CD4-positive, CD25-positive, alpha-beta regulatory T cell (primary cell): ENCODE data around the gene APOBEC3C. TPM values are rescaled to one million over a fixed set of nuclear protein-coding genes. Genes with fewer than 3 reads are reported as not detected.
"Not testable (repeated sequence)": the region's sequence is repeated elsewhere in the genome, so short reads cannot be mapped to it uniquely, and the experiment has no call there.

Experiments
- ATAC-seq, 2 donors: fragments of 150-1000 bp; cut with Tn5 transposase; one replicate each; pipeline ENCODE4 v1.10.0; 2021; ENCODE audit warnings: low read depth in 2 of 2, moderate number of reproducible peaks in 2 of 2, moderate library complexity in 1 of 2
- DNase-seq, 3 donors: peaks; one replicate each; pipeline versions ENCODE4 v3.0.0 to v3.0.0-alpha.2; 2012 to 2022; ENCODE audit warnings: mixed read lengths in 1 of 3
- H3K27ac ChIP-seq: one replicate; pipeline ENCODE4 v1.7.0; 2013; ENCODE audit warnings: mild to moderate bottlenecking, low read length; ENCODE audit not compliant: insufficient read depth, poor library complexity, severe bottlenecking
- H3K27me3 ChIP-seq: one replicate; pipeline ENCODE4 v1.7.0; 2013; ENCODE audit warnings: low read length; ENCODE audit not compliant: control insufficient read depth, insufficient read depth
- H3K36me3 ChIP-seq: one replicate; pipeline ENCODE4 v1.7.0; 2013; ENCODE audit warnings: mild to moderate bottlenecking, low read length, moderate library complexity; ENCODE audit not compliant: control insufficient read depth, insufficient read depth
- H3K4me1 ChIP-seq: 2 replicates; pipeline ENCODE4 v1.7.0; 2013; ENCODE audit warnings: mild to moderate bottlenecking, low read length; ENCODE audit not compliant: insufficient read depth, control insufficient read depth, poor library complexity, severe bottlenecking
- H3K4me3 ChIP-seq: one replicate; pipeline ENCODE4 v1.7.0; 2013; ENCODE audit warnings: low read depth, mild to moderate bottlenecking, low read length, moderate library complexity
- H3K9me3 ChIP-seq, 2 experiments: 1 replicate in 1 of 2; 2 replicates in 1 of 2; pipeline ENCODE4 v1.7.0; 2013; ENCODE audit warnings: low read length in 2 of 2, mild to moderate bottlenecking in 1 of 2, moderate library complexity in 1 of 2; ENCODE audit not compliant: control insufficient read depth in 2 of 2
- H3K27ac Mint-ChIP-seq, 3 donors: one replicate each; pipeline ENCODE4 v1.8.0; 2020 to 2022; ENCODE audit warnings: mild to moderate bottlenecking in 3 of 3, mixed read lengths in 3 of 3, moderate library complexity in 2 of 3
- H3K27me3 Mint-ChIP-seq: one replicate; pipeline ENCODE4 v1.8.0; 2022; ENCODE audit warnings: mild to moderate bottlenecking, mixed read lengths
- H3K36me3 Mint-ChIP-seq: one replicate; pipeline ENCODE4 v1.8.0; 2020; ENCODE audit warnings: mixed read lengths
- H3K4me1 Mint-ChIP-seq, 4 donors: one replicate each; pipeline ENCODE4 v1.8.0; 2020 to 2022; ENCODE audit warnings: mixed read lengths in 4 of 4, mild to moderate bottlenecking in 1 of 4
- H3K4me3 Mint-ChIP-seq, 4 donors: one replicate each; pipeline ENCODE4 v1.8.0; 2020 to 2022; ENCODE audit warnings: mild to moderate bottlenecking in 4 of 4, mixed read lengths in 4 of 4, moderate library complexity in 3 of 4
- H3K9me3 Mint-ChIP-seq, 7 donors: one replicate each; pipeline ENCODE4 v1.8.0; 2020 to 2022; ENCODE audit warnings: mixed read lengths in 7 of 7, mild to moderate bottlenecking in 3 of 7, moderate library complexity in 2 of 7
- polyA plus RNA-seq, 4 donors: library from polyadenylated mRNA; unstranded; fragments of 300-500 nt; fragmentation: Illumina TruSeq; gene quantifications; one replicate each; pipeline ENCODE4 v1.2.3, GENCODE V29; 2021
- total RNA-seq: library from RNA; stranded (reverse); gene quantifications from one replicate; pipeline ENCODE4 v1.2.3, GENCODE V29; 2022

Gene APOBEC3C
- total and polyA plus RNA-seq, 5 donors from 2014 or later = 59.0 to 146 (median 96.9) TPM

DNA sequence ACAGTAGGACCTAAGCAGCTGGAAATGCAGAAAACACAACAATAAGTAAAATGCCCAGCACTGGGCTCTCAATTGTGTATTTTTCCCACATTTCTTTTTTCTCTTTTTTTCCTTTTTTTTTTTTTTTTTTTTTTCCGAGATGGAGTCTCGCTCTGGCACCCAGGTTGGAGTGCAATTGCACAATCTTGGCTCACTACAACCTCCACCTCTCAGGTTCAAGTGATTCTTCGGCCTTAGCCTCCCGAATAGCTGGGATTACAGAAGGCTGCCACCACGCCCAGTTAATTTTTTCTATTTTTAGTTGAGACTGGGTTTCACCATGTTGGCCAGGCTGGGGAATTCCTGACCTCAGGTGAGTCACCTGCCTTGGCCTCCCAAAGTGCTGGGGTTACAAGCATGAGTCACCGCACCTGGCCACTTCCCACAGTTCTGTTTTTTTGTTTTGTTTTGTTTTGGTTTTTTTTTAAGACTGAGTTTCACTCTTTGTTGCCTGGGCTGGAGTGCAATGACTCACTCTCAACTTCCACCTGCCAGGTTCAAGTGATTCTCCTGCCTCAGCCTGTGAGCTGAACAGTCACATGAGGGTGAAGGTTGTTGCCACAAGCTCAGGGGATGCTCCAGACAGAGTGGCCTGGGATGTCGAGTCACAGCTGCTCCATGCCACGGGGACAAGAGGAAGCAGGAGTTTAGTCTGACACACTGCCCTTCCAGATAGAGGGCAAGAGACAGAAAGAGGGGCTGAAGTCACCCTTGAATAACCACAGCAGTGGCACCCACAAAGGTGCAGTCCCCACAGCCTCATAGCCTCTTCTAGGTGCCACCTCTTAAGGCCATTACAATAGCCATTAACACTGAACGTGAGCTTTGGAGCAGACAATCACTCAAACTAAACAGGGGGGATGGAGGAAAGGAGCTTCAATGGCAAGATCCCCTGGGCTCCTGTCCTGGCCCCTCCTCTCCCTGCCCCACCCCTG, 29.0 kb upstream of the APOBEC3C start:
- peak overlapping the region in 3 of 4 donors; percentile 58 to 78 (median 58) for H3K4me3 Mint-ChIP-seq
- H3K27me3 Mint-ChIP-seq, H3K36me3 Mint-ChIP-seq, H3K9me3 Mint-ChIP-seq, H3K27me3 ChIP-seq, H3K9me3 ChIP-seq, H3K4me3 ChIP-seq, H3K36me3 ChIP-seq: not testable (repeated sequence)
- H3K27ac Mint-ChIP-seq = peak overlapping the region in 2 of 3 donors; percentile 92 to 93
- DNase-seq (peak; percentile 53 to 90 (median 54)), ATAC-seq (peak; percentile 80 to 83)
- Histone ChIP-seq H3K4me1 (peaks cover 26% of the 10 kb centered on the region), H3K27ac (peak overlapping the region; percentile 74)
- H3K4me1 Mint-ChIP-seq = peaks cover 4 to 60% (median 32%) of the 10 kb centered on the region in 4 donors

GRCh38 chr22:38986629-38987028, 27.4 kb upstream of the APOBEC3C start:
- Histone ChIP-seq H3K27ac (no peak overlapping the region), H3K36me3 (no peaks in the 10 kb centered on the region), H3K9me3 (no peaks in the 10 kb centered on the region), H3K27me3 (no peaks in the 10 kb centered on the region), H3K4me3 (no peak overlapping the region), H3K4me1 (peaks cover 25% of the 10 kb centered on the region)
- Mint-ChIP-seq H3K36me3 (peaks cover 4% of the 10 kb centered on the region), H3K27ac (no peak overlapping the region), H3K4me1 (peaks cover 4 to 56% (median 28%) of the 10 kb centered on the region in 4 donors), H3K9me3 (peaks cover 0 to 8% (median 2%) of the 10 kb centered on the region in 7 donors), H3K27me3 (peaks cover 4% of the 10 kb centered on the region), H3K4me3 (no peak overlapping the region)
- no peak for DNase-seq
- ATAC-seq = no peak

DNA sequence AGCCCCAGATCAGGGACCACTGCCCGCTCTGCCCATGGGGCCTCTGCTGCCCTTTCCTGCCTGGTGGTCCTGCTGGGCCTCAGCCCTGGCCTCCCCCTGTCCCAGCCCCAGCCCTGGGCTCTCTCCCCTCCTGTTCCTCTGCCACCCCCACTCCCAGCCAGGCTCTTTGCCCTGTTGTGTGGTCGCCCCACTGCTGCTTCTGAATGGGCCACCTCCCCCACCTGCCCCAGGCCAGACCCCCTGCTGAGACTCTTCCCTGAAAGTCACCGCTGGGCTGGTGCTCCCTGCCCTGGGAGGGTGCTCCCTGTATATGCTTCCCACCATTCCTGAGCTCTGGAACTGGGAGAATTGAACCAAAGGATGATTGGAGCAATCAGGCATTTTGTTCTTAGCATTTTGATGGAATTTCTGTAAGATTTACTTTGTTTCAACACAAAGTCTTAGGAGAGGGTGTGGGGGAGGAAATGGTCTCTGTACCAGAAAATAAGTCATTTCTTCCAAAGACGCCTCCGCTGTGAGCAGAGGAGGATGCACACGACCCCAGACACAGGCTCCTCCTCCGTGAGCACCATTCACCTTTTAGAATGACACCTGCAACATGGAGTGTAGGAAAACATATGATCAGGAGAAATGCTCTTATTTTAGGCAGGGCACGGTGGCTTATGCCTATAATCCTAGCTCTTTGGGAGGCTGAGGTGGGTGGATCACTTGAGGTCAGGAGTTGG, 26.7 kb upstream of the APOBEC3C start:
- peaks cover 4% of the 10 kb centered on the region for H3K27me3 Mint-ChIP-seq
- Histone ChIP-seq H3K4me3 (no peak overlapping the region), H3K27me3 (no peaks in the 10 kb centered on the region), H3K36me3 (no peaks in the 10 kb centered on the region), H3K9me3 (no peaks in the 10 kb centered on the region), H3K27ac (no peak overlapping the region), H3K4me1 (peaks cover 18% of the 10 kb centered on the region)
- peak overlapping the region in 1 of 3 donors; percentile 42 for H3K27ac Mint-ChIP-seq
- H3K9me3 Mint-ChIP-seq = peaks cover 0 to 8% (median 2%) of the 10 kb centered on the region in 7 donors
- H3K36me3 Mint-ChIP-seq = peaks cover 4% of the 10 kb centered on the region
- peaks cover 4 to 49% (median 23%) of the 10 kb centered on the region in 4 donors for H3K4me1 Mint-ChIP-seq
- DNase-seq (peak in 1 of 3 donors; percentile 11), ATAC-seq (no peak)
- H3K4me3 Mint-ChIP-seq = peak overlapping the region in 1 of 4 donors; percentile 29

GRCh38 chr22:38989466-38989865, 24.6 kb upstream of the APOBEC3C start:
- Mint-ChIP-seq H3K4me1 (peaks cover 4 to 36% (median 19%) of the 10 kb centered on the region in 4 donors), H3K36me3 (no peaks in the 10 kb centered on the region), H3K9me3 (peaks cover 0 to 3% (median 0%) of the 10 kb centered on the region in 7 donors), H3K27me3 (no peaks in the 10 kb centered on the region), H3K4me3 (no peak overlapping the region), H3K27ac (peak overlapping the region in 2 of 3 donors; percentile 67 to 86)
- no peak for ATAC-seq
- Histone ChIP-seq H3K4me1 (peaks cover 14% of the 10 kb centered on the region), H3K9me3 (no peaks in the 10 kb centered on the region), H3K27me3 (no peaks in the 10 kb centered on the region), H3K36me3 (no peaks in the 10 kb centered on the region), H3K4me3 (no peak overlapping the region), H3K27ac (no peak overlapping the region)
- DNase-seq = peak in 1 of 3 donors; percentile 58

DNA sequence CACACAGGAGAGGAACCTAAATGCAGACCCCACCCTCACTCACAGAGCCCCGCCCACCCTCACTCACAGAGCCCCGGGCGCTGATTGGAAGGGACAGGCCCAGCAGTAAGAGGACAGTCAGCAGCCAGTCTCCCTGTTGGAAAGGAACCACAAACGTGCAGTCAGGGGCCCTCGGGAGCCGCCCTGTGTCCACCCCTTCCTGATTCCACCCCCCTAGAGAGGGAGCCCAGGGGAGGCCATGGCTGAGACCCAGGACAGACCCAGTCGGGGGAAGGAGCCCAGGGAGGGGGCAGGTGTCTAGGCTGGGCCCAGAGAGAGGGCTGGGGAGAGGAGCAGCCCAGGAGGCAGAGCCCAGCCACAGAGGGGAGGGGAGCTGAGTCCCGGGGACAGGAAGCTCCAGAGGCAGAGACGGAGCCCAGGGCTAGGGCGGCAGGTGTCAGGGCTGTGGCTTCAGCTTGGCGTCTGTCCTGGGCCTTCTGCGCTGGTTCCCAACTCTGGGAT, 21.1 kb upstream of the APOBEC3C start:
- H3K4me3 Mint-ChIP-seq, H3K36me3 Mint-ChIP-seq, H3K27ac Mint-ChIP-seq, H3K27ac ChIP-seq, ATAC-seq, H3K27me3 Mint-ChIP-seq, H3K9me3 ChIP-seq, H3K4me1 ChIP-seq, H3K36me3 ChIP-seq, DNase-seq, H3K4me3 ChIP-seq, H3K27me3 ChIP-seq, H3K9me3 Mint-ChIP-seq: not testable (repeated sequence)
- peaks cover 0 to 13% (median 7%) of the 10 kb centered on the region in 4 donors for H3K4me1 Mint-ChIP-seq

DNA sequence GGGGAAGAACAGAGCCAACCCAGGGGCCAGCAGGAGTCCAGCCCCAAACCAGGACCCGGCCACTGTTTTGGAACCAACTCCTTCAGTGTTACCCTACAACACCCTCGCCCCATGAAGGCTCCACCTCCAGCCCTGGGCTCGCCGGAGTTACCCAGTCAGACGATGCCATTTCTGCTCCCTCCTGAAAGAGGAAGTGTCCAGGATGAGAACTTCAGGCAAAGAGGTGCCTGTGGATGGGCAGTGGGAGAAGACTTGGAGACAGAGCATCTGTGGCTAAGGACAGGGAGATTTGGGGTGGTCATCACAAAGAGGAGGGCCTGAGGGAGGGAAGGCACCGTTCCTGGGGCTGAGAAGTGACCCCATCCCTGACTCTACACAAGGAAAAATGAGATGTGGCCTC, 18.0 kb upstream of the APOBEC3C start:
- DNase-seq (no peak), ATAC-seq (no peak)
- H3K27ac ChIP-seq = no peak overlapping the region
- H3K27me3 ChIP-seq = no peaks in the 10 kb centered on the region
- Mint-ChIP-seq H3K36me3 (no peaks in the 10 kb centered on the region), H3K4me3 (no peak overlapping the region), H3K27ac (peak overlapping the region in 1 of 3 donors; percentile 48), H3K27me3 (no peaks in the 10 kb centered on the region), H3K9me3 (peaks cover 0 to 3% (median 0%) of the 10 kb centered on the region in 7 donors), H3K4me1 (peaks cover 0 to 3% (median 1%) of the 10 kb centered on the region in 4 donors)
- no peak overlapping the region for H3K4me3 ChIP-seq
- H3K4me1 ChIP-seq = no peaks in the 10 kb centered on the region
- no peaks in the 10 kb centered on the region for H3K36me3 ChIP-seq
- no peaks in the 10 kb centered on the region for H3K9me3 ChIP-seq

GRCh38 chr22:38997518-38997917, 16.5 kb upstream of the APOBEC3C start:
- no peak overlapping the region for H3K27ac ChIP-seq
- H3K4me3 ChIP-seq = no peak overlapping the region
- no peak for DNase-seq
- H3K4me1 ChIP-seq = no peaks in the 10 kb centered on the region
- H3K36me3 Mint-ChIP-seq = no peaks in the 10 kb centered on the region
- peaks cover 0 to 3% (median 1%) of the 10 kb centered on the region in 4 donors for H3K4me1 Mint-ChIP-seq
- ATAC-seq = no peak
- H3K36me3 ChIP-seq = no peaks in the 10 kb centered on the region
- H3K9me3 ChIP-seq = no peaks in the 10 kb centered on the region
- H3K27ac Mint-ChIP-seq = no peak overlapping the region
- no peak overlapping the region for H3K4me3 Mint-ChIP-seq
- H3K27me3 Mint-ChIP-seq = no peaks in the 10 kb centered on the region
- peaks cover 0 to 3% (median 0%) of the 10 kb centered on the region in 7 donors for H3K9me3 Mint-ChIP-seq
- H3K27me3 ChIP-seq = no peaks in the 10 kb centered on the region
